Endothelial cell of umbilical vein (primary cell): Measurements from ENCODE around the gene RAB40C. TPM values are rescaled to one million over a fixed set of nuclear protein-coding genes. Genes with fewer than 3 reads are reported as not detected.

ENCODE experiments used
- BruUV-seq: library from RNA; stranded (reverse); fragments of 400-500 nt; replicated peaks from 2 replicates; lab custom pipeline; 2021; lab: Mats Ljungman, UMichigan
- CTCF ChIA-PET: fragments of 300-600, 350-600 bp; sonication (Branson Sonifier 250); formaldehyde crosslinking; loops from one replicate; lab custom pipeline; 2021; ENCODE audit warnings: antibody characterized with exemption, inconsistent platforms; lab: Charles Lee
- POLR2A ChIA-PET: fragments of 300-600, 350-600 bp; sonication (Branson Sonifier 250); formaldehyde crosslinking; loops from one replicate; lab custom pipeline; 2021; ENCODE audit warnings: antibody characterized with exemption, inconsistent platforms; lab: Charles Lee
- DNase-seq: peaks from one replicate; pipeline ENCODE4 v3.0.0-alpha.2; 2011; ENCODE audit warnings: low read depth, low spot score
- FAIRE-seq: peaks from 2 replicates; lab custom pipeline; 2011; peaks lifted over from hg19 to GRCh38; lab: Jason Lieb, UNC
- H2AFZ ChIP-seq: 2 replicates; pipeline ENCODE4 v1.6.0; 2012; ENCODE audit warnings: low read depth, low read length, control low read depth, inconsistent platforms
- H3K27ac ChIP-seq: 2 replicates; pipeline ENCODE4 v1.5.1; 2011; ENCODE audit warnings: low read depth, mild to moderate bottlenecking, control low read depth, low read length, moderate library complexity; ENCODE audit not compliant: insufficient read depth
- H3K27me3 ChIP-seq, 2 experiments: 2 replicates each; pipeline versions ENCODE4 v1.6.0 to v1.6.1; 2011; ENCODE audit warnings: low read length in 2 of 2, mixed read lengths in 1 of 2; ENCODE audit not compliant: control insufficient read depth in 2 of 2, insufficient read depth in 2 of 2
- H3K36me3 ChIP-seq, 2 experiments: 2 replicates in 1 of 2; 3 replicates in 1 of 2; pipeline ENCODE4 v1.5.1; 2011; ENCODE audit warnings: low read length in 2 of 2, mild to moderate bottlenecking in 1 of 2, moderate library complexity in 1 of 2; ENCODE audit not compliant: control insufficient read depth in 2 of 2, insufficient read depth in 2 of 2; ENCODE audit errors: extremely low read depth in 1 of 2
- H3K4me1 ChIP-seq: 3 replicates; pipeline ENCODE4 v1.5.1; 2011; ENCODE audit warnings: mild to moderate bottlenecking, low read length; ENCODE audit not compliant: control insufficient read depth, insufficient read depth; ENCODE audit errors: extremely low read depth
- H3K4me2 ChIP-seq: 2 replicates; pipeline ENCODE4 v1.6.1; 2011; ENCODE audit warnings: low read length, control low read depth, mixed read lengths; ENCODE audit not compliant: insufficient read depth
- H3K4me3 ChIP-seq, 3 experiments: fragments of 200-600 bp in 1 of 3; sonication (generic), shearing (Covaris generic) in 1 of 3; replicated peaks in 1 of 3; 2 replicates each; pipeline ENCODE4 v1.5.1; 2011 to 2016; ENCODE audit warnings: control low read depth in 3 of 3, low read length in 3 of 3, mild to moderate bottlenecking in 2 of 3, inconsistent platforms in 1 of 3, low read depth in 1 of 3, moderate library complexity in 1 of 3; ENCODE audit not compliant: insufficient read depth in 1 of 3
- H3K79me2 ChIP-seq: 2 replicates; pipeline ENCODE4 v1.6.0; 2012; ENCODE audit warnings: low read length, inconsistent platforms; ENCODE audit not compliant: control insufficient read depth, insufficient read depth
- H3K9ac ChIP-seq: replicated peaks from 2 replicates; pipeline ENCODE3; 2011; ENCODE audit warnings: low read length, control low read depth; ENCODE audit not compliant: insufficient read depth; ENCODE audit errors: extremely low read depth
- H3K9me1 ChIP-seq: replicated peaks from 3 replicates; pipeline ENCODE4 v1.6.0; 2011; ENCODE audit warnings: mild to moderate bottlenecking, low read length; ENCODE audit not compliant: control insufficient read depth, insufficient read depth; ENCODE audit errors: extremely low read depth
- H3K9me3 ChIP-seq: replicated peaks from 2 replicates; pipeline ENCODE4 v1.5.1; 2012; ENCODE audit warnings: low read length, inconsistent platforms; ENCODE audit not compliant: control insufficient read depth, insufficient read depth
- H4K20me1 ChIP-seq: replicated peaks from 2 replicates; pipeline ENCODE3; 2011; ENCODE audit warnings: mild to moderate bottlenecking, low read length; ENCODE audit not compliant: control insufficient read depth, insufficient read depth; ENCODE audit errors: extremely low read depth
- EZH2 ChIP-seq: IDR thresholded peaks from 2 replicates; pipeline ENCODE4 v1.6.1; 2012; ENCODE audit warnings: borderline replicate concordance, low read depth, mild to moderate bottlenecking, moderate library complexity, low read length, inconsistent platforms; ENCODE audit not compliant: severe bottlenecking
- FOS ChIP-seq: IDR thresholded peaks from 2 replicates; pipeline ENCODE4 v1.6.1; 2011; ENCODE audit warnings: mild to moderate bottlenecking, low read length, moderate library complexity, borderline replicate concordance; ENCODE audit not compliant: insufficient read depth
- GATA2 ChIP-seq: IDR thresholded peaks from 2 replicates; pipeline ENCODE4 v1.7.0; 2011; ENCODE audit warnings: low read depth, mild to moderate bottlenecking, moderate library complexity, mixed read lengths, low read length; ENCODE audit not compliant: insufficient read length, insufficient read depth
- JUN ChIP-seq: IDR thresholded peaks from 2 replicates; pipeline ENCODE4 v1.6.1; 2011; ENCODE audit warnings: borderline replicate concordance, low read depth; ENCODE audit not compliant: insufficient read length, insufficient read depth
- MYC ChIP-seq: IDR thresholded peaks from one replicate; pipeline ENCODE4 v1.6.1; 2011; ENCODE audit warnings: mild to moderate bottlenecking, low read depth, low read length
- POLR2A ChIP-seq: IDR thresholded peaks from 2 replicates; pipeline ENCODE4 v1.6.1; 2012; ENCODE audit warnings: low read depth, mild to moderate bottlenecking, control low read depth, low read length
- POLR2AphosphoS5 ChIP-seq: IDR thresholded peaks from 2 replicates; pipeline ENCODE4 v1.6.1; 2012; ENCODE audit warnings: low read depth, mild to moderate bottlenecking, control low read depth, low read length, moderate library complexity; ENCODE audit not compliant: insufficient read depth
- dilution Hi-C: fragments of 300-500 bp; cut with MboI; formaldehyde crosslinking; loops from one replicate; pipeline ENCODE4 v1.15.0; 2019; ENCODE audit warnings: low sequenced_read_pairs; ENCODE audit not compliant: extremely low pct_ligation_motif_present
- intact Hi-C: fragments of 100-400 bp; cut with micrococcal nuclease; formaldehyde crosslinking; loops from one replicate; pipeline ENCODE4 v1.10.0; 2022
- polyA plus RNA-seq, 4 experiments: library from polyadenylated mRNA; depleted of rRNA in 3 of 4; stranded (reverse) in 3 of 4; unstranded in 1 of 4; fragments of >200 nt; gene quantifications; 2 replicates each; pipeline versions ENCODE4 v1.2.1 to v1.2.3, GENCODE V29; 2011 to 2012; ENCODE audit warnings: missing spikeins in 1 of 4
- total RNA-seq: library from RNA; stranded (reverse); gene quantifications from 2 replicates; pipeline ENCODE4 v1.2.3, GENCODE V29; 2021
- TF ChIP-seq, protein P1 (sequence below), 2 donors: IDR thresholded peaks; 1 replicate in 1 of 2; 2 replicates in 1 of 2; pipeline ENCODE4 v1.5.1; 2011; ENCODE audit warnings: low read length in 2 of 2, mild to moderate bottlenecking in 2 of 2, moderate library complexity in 2 of 2, control low read depth in 1 of 2, inconsistent platforms in 1 of 2, low read depth in 1 of 2; ENCODE audit not compliant: insufficient read depth in 1 of 2; ENCODE audit errors: extremely low read depth in 1 of 2
- TF ChIP-seq, protein P2 (sequence below): IDR thresholded peaks from 2 replicates; pipeline ENCODE4 v1.6.1; 2011; ENCODE audit not compliant: insufficient read depth, insufficient read length

RAB40C gene
- total and polyA plus RNA-seq, 2 donors (not counting 3 experiments of a cell fraction or from before 2014, with no cell fraction given): 12.4 to 18.8 TPM

DNA sequence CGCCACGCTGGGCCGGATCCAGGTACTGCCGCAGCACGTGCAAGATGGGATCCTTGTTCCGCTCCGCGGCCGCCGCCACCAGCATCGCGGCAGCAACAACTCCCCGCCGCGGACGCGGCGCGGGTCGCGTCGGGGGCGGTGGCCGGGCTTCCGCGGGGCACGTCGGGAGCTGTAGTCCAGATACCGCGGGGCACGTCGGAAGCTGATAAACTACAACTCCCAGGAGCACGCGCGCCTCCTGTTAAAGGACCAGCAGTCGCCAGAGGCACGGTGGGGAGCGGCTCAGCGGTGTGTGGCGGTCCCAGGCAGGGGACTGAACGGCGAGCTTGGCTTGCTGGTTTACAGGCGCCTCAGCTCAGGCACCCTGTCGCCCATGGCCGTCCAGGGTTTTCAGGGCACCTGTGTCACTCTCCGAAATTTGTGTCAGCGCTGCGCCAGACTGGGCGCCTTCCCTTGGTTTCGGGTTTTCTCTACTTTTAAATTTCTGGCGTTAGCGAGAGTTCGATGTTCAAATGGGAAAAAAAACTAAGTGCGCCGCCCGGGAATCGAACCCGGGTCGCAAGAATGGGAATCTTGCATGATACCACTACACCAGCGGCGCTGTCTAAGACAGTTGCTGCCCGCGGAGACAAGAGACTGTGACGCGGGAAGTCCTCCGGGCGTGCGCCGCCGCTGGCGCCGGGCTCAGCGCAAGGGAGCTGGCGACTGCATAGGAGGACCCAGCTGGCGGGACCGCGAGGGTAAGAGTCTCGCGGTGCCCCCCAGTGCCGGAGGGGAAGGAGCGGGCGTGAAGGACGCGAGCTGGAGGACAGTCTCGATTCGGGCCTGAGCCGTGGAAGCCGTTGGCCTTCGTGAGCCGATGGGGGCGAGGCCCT lies 46.6 kb downstream of the RAB40C start, which contains the start of gene METTL26:
METTL26 (minus strand) TSS at position 100 of the 875 bp plus-strand sequence; CDS start at position 85, 15 bp downstream.
- Histone ChIP-seq H3K27ac (peak within 1 kb of the TSS; percentile 68), H3K27me3 (no peaks in the 10 kb centered on the region), H4K20me1 (no peaks in the 10 kb centered on the region), H2AFZ (peak within 1 kb of the TSS; percentile 84), H3K4me3 (peak within 1 kb of the TSS; percentile 37 to 82 (median 61)), H3K4me1 (peaks cover 9% of the 10 kb centered on the region), H3K36me3 (no peaks in the 10 kb centered on the region), H3K9me3 (no peaks in the 10 kb centered on the region), H3K9ac (peak within 1 kb of the TSS; percentile 66), H3K79me2 (peaks cover 8% of the 10 kb centered on the region), H3K4me2 (peak within 1 kb of the TSS; percentile 53), H3K9me1 (no peaks in the 10 kb centered on the region)
- FAIRE-seq (peak; percentile 96), DNase-seq (peak; percentile 93)
- ChIA-PET POLR2A (interaction anchor here (1.2 to 1.6 kb wide), 2 partner anchors 9 to 13 kb away, joined by 4 read pairs; partner anchors contain the start of gene WDR90), CTCF (interaction anchor here (0.6 to 1.7 kb wide), 11 partner anchors 9 to 60 kb away, joined by 3 to 8 read pairs (median 4); partner anchors contain the start of genes RAB40C and RHBDL1)
- TF ChIP-seq POLR2A (peak; percentile 95), EZH2 (no peak), JUN (no peak), GATA2 (peak; percentile 25), POLR2AphosphoS5 (peak; percentile 92), MYC (peak; percentile 26), FOS (no peak)
- TF ChIP-seq, protein P1, sequence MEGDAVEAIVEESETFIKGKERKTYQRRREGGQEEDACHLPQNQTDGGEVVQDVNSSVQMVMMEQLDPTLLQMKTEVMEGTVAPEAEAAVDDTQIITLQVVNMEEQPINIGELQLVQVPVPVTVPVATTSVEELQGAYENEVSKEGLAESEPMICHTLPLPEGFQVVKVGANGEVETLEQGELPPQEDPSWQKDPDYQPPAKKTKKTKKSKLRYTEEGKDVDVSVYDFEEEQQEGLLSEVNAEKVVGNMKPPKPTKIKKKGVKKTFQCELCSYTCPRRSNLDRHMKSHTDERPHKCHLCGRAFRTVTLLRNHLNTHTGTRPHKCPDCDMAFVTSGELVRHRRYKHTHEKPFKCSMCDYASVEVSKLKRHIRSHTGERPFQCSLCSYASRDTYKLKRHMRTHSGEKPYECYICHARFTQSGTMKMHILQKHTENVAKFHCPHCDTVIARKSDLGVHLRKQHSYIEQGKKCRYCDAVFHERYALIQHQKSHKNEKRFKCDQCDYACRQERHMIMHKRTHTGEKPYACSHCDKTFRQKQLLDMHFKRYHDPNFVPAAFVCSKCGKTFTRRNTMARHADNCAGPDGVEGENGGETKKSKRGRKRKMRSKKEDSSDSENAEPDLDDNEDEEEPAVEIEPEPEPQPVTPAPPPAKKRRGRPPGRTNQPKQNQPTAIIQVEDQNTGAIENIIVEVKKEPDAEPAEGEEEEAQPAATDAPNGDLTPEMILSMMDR (IDR thresholded peaks at IDR 0.05; ENCODE audit: extremely low read depth in 1 of 2, insufficient read depth in 1 of 2, low read depth in 1 of 2, low read length in 2 of 2): no peak
- TF ChIP-seq, protein P2, sequence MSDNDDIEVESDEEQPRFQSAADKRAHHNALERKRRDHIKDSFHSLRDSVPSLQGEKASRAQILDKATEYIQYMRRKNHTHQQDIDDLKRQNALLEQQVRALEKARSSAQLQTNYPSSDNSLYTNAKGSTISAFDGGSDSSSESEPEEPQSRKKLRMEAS: peak; percentile 46
- intact Hi-C loops: loop anchor here (1.0 kb wide), 3 partner anchors 12 to 47 kb away; no protein-coding TSS in a partner anchor
- TSS peak; percentile 86 for BruUV-seq
- dilution Hi-C loops: no loop called here
